ENCODE results near the gene KHDC4.
"Not testable (repeated sequence)": the region's sequence is repeated elsewhere in the genome, so short reads cannot be mapped to it uniquely, and the experiment has no call there.

The KHDC4 gene

DNA sequence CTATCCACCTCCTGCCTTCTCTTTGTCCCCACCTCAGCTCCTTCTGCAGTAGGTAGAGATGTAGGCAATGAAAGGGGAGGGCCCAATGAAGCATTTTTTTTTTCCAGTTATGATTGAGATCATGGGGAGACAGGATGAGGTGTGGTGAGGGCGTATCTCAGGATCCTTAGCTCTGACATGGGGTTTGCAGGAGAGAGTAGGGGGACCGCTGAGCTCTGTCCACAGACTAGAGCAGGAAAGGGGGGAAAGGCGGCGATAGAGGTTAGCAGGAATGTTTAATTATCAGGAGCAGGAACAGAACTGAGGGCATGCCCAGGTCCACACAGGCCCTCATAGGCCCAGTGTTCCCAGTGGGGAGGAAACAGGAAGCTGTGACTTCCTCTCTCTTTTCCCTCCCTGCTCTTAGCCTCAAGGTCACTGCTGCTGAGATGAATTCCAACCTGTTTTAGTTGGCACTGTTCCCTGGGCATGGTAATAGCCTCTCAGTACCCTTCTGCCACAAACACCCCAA, 6.3 kb upstream of the KHDC4 start:
- DNase-seq: no peak

DNA sequence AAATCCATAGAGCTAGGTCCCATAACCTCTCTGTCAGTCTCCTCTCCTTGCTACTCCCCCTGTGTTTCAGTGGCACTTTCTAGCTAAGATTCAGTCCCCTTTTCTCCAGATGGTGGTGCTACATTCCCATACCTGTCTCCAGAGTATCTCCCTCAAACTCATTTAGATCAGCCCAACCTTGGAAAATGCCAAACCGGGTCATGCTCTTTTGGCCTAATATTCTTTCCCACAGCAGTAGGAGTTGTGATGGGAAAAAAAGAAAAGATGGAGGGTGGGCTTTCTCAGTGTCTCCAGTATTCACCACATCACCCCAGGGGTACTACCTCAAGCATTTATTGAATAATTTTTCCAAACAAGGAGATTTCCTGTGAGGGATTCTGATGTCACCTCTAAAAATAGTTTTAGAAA, 4.0 kb upstream of the KHDC4 start:
- DNase-seq: peak; percentile 76

DNA sequence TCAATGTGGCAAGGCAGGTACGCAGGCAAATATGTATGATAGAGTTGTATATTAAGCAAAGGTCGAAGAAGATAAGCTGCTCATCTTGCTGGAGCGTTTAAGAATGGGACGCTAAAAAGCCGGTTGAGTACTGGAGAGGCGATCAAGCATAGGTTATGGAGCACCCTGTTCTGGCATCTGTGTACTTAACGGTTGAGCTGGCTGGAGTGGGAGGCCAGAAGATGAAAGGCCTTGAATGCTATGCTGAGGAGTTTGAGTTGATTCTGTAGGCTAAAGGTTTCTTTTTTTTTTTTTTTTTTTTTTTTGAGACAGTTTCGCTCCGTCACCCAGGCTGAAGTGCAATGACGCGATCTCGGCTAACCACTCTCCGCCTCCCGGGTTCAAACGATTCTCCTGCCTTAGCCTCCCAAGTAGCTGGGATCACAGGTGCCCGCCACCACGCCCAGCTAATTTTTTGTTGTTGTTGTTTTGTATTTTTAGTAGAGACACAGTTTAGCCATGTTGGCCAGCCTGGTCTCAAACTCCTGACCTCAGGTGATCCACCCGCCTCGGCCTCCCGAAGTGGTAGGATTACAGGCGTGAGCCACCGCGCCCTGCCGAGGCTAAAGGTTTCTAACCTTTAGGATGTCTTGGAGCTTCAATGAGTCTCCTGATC, 850 bp upstream of the KHDC4 start:
- no peak for DNase-seq

DNA sequence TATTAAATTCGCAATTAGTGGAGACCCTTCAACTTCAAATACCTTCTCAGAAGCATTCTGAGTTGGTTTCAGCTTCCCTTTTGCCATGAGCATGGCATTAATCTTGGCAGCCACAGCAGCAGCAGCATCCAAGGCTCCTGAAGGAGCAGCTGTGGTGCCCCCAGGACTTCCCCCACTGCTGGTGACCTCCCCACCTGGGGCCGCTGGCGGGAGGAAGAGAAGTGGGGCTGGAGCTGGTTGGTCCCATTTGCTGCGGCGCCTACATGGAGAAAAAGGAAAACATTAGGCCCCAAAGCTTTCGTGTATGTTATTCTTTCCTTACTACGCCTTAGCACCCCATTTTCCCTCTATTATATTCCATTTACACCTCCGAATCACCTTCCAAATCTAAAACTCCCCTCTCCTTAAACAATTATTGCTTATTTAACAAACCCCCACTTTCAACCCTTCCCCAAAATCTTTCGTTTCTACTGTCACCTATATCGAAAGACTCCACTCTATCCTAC, 569 bp downstream of the KHDC4 start:
- DNase-seq: no peak

DNA sequence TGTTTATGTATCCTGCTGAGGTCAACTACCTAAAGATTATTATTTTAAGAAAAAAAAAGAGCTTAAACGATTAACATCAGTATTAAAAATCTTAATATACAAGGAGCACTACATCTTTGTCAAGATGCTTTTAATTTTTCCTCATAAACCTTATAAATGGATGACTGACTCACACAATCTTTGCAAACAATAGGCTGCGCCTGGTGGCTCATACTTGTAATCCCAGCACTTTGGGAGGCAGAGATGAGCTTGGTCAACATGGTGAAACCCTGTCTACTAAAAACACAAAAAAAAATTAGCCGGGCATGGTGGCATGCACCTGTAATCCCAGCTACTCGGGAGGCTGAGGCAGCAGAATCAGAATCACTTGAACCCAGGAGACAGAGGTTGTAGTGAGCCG, 1.7 kb downstream of the KHDC4 start:
- no peak for DNase-seq

DNA sequence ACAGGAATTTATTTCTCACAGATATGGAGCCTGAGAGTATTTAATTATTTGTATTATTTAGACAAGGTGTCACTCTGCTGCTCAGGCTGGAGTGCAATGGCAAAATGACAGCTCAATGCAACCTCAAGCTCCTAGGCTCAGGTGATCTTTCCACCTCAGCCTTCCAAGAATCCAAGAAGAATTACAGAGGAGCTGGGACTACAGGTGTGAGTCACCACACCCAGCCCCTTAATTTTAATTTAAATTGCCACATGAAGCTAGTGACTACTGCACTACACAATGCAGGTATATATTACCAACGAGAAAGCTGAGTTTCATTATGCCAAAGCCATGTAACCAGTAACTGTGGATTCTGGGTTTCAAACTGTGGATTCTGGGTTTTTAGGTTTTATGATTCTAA, 2.1 kb downstream of the KHDC4 start:
- DNase-seq: no peak

DNA sequence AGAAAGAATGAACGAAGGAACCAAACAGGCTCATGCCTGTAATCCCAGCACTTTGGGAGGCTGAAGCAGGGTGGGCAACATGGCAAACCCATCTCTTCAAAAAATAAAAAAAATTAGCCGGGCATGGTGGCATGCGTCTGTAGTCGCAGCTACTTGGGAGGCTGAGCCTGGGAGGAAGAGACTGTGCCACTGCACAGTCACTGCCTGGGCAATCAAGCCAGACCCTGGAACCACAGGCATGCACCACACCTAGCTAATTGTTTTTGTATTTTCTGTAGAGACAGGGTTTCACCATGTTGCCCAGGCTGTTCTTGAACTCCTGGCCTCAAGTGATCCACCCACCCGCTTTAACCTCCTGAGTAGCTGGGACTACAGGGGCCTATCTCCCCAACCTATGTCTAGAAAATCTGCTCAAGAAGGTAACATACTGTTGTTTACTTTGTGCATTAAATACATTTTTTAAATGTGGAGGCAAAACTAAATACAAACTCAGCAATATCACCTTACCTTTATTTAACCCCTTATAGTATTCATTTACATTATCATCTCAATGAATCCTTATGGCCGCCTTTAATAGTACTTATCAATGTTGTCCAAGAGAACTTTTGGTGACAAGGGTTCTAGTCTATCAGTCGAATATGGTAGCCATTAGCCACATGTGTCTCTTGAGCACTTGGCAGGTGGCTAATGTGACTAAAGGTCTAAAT, 2.7 kb downstream of the KHDC4 start:
- DNase-seq: no peak

DNA sequence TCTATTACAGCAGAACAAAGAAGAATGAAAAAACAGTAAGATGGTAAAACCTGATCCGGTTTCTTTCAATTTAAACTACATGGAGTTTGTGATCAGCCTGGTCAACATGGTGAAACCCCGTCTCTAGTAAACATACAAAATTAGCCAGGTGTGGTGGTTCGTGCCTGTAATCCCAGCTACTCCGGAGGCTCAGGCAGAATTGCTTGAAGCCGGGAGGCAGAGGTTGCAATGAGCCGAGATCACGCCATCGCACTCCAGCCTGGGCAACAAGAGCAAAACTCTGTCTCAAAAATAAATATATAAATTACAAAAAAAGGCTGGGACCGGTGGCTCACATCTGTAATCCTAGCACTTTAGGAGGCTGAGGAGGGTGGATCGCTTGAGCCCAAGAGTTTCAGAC, 3.5 kb downstream of the KHDC4 start:
- not testable (repeated sequence) for DNase-seq

DNA sequence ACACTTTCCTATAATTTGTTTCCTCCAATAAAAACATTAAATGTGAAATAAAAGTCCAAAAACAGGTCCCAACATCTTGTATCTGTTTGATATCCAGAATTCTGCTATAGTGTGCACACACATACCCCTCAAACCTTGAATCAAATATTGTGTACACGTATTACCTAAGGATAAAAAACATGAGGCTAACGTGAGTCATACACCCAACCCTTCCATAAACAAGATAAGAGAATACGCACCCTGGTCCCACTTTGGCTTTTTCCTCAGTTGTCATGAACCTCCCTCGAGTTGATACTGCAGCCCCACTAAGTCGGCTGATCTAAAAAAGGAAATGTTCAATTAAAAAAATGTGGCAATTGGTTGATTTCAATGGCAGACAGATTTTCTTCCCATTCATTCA, 5.2 kb downstream of the KHDC4 start:
- DNase-seq: no peak

DNA sequence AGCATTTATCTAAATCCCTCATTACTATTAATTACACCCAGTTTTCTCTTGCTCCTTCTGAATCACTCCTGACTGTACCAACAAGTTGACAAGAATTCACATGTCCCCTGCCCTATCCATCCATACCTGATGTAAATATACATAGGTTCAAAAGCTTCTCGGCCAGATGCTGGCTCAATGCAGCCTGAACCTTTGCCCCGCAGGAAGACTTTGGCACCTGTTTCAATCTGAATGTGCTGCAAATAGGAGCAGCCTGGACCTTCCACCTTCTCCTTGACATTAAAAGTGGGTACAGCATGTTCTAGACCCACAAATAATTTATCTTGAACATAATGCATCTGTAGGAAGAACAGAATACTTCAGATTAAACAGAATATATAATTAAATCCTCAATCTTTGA, 8.7 kb downstream of the KHDC4 start:
- DNase-seq: no peak

DNA sequence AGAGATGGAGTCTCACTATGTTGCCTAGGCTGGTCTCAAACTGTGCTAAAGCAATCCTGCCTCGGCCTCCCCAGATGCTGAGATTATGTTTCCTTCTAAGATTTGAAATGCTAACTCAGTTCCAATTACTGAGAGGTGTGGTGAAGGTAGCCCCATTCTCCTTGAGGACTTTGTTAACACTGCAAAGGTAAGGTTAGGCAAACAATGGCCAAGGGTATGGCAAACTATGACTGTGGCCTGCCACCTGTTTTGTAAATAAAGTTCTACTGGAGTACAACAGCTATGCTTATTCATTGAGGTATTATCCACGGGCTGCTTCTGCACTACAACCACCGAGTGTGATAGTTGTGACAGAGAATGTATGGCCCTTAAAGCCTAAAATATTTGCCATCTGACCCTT, 13.5 kb downstream of the KHDC4 start:
- DNase-seq: no peak

DNA sequence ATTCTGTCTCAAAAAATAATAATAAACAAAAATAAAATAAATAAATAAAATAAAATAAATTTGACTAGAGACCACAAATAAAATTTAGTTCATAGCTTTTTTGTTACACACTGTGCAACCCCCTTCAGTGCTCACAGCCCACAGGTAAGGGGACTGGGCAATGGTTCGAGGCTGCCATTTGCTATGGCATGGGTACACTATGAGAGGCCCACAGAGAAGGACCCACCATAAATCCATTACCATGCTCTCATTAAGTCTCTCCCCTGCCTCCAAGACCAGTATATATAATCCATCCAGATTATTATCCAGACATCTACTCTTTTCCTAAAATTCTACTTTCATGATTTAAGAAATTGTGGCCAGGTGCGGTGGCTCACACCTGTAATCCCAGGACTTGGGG, 14.4 kb downstream of the KHDC4 start:
- DNase-seq: no peak

DNA sequence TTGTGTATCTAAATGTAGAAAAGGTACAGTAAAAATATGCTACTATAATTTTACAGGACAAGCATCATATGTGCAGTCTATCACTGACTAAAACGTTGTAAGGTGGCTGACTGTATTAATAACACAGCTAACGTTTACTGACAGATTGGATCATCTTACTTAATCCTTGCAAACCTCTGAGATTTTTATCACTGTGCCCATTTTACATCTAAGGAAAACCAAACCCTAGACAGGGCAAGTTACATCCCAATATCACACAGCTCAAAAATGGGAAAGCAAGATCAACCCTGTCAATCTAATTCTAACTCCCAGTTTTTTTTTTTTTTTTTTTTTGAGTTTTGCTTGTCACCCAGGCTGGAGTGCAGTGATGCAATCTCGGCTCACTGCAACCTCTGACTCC, 15.6 kb downstream of the KHDC4 start:
- DNase-seq: no peak

DNA sequence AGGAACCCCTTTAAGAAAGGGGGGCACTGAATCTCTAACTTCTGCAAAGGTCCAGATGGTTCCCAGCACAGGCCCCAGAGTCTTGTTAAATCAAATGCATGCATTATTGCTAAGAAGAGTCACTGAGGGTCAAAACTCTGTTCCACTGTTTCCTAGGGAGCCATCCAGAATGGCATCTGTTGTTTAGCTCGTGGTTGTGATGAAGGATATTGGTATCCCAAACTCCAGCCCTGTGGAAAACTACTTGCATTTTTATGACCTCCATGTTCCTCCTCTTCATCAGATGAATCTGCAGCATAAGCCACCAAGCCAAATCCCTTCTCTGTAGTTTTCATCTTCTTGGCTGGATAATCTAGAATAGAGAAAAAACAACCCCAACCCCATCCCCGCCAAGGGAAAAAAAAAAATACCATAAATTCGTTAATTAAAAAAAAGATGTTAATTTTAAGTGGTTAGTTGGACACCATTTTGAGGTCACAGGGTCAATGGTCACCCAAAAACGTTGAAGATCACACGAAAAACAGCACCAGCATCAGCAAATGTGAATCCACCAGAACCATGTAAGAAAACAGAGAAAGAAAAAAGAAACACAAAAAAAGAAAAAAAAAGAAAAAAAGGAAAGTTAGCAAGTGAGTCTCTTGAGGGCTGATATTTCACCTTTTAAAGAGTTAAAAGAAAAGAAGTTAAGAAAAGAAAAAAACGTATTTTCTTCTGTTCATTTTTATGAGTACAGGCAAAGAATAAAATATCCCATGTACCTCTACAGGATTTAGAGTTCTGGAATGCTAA, 20.1 kb downstream of the KHDC4 start:
- DNase-seq: no peak

DNA sequence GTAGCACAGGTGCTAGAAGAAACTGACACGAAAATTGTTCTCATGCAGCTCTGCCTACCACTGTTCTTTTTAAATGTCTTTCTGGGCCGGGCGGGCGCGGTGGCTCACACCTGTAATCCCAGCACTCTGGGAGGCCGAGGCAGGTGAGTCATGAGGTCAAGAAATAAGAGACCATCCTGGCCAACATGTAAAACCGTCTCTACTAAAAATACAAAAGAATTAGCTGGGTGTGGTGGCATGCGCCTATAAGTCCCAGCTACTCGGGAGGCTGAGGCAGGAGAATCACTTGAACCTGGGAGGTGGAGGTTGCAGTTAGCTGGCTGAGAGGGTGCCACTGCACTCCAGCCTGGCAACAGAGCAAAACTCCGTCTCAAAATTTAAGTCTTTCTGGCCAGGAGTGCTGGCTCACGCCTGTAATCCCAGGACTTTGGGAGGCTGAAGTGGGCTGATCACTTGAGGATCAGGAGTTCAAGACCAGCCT, 22.1 kb downstream of the KHDC4 start:
- DNase-seq: no peak

DNA sequence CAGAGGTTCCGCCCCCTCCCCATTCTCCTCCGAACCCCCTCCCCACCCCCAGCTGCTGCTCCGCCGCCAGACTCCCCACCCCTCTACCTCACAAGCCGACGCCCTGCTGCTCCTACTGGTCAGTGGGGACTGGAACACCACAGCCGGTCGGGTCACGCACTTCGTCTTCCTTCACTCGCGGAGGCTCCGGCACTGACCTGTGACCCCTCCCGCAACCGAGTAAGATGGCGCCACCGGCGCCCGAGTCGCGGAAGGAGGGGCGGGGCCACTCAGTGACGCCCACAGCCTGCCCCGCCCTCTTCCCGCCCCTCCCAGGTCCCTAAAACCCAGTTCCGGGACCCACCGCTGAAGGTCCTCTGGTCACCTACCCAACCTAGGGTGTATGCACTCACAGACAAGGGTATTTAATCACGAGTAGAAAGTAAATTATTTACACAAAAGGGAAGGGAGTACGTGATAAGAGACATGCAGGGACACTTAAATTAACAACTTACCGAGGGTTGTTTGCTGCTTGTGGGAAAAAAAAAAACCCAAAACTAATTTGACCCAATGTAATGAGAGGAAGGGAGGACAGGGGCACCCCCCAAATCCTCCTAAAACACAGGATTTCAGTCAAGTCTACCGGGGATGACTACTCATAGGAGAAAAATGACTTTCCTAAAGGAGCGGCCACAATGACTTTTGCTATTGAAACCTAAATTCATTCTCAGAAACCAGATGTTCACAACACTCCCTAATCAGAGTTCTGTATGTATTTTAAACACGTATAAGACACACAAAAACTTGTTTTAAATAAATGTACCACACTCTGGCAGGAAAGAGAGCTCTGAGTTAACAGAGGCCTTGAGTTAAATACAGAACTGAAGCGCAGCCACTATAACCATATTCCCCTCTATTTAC, 22.8 kb downstream of the KHDC4 start, which contains the start of gene RIT1:
Gene RIT1, minus strand, starts transcription at position 194 of the 900 bp plus-strand sequence. CDS start 588 bp downstream, outside the sequence.
- peak; percentile 89 for DNase-seq

DNA sequence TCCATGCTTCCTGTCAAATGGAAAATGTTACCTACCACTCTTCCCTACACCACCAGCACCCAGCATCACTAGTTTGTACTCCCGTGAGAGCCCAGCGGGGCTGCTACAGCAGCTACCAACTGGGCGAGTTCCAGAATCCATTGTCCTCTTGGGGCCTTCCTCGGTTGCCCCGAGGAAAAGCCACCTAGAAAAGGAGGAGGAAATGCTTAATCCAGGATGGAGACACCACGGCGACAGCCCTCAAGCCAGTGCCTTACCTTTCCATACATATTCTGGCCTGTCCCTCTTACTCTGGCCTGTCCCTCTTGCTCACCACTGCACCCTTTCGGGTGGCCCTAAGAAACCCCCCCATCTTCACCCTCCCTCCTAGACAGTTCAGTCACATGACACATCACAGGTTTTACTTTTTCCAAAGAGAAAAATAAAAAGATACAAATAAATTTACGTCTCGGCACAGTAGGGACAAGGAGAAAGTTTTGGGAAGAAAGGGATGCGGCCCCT, 23.5 kb downstream of the KHDC4 start:
- DNase-seq: peak; percentile 32

DNA sequence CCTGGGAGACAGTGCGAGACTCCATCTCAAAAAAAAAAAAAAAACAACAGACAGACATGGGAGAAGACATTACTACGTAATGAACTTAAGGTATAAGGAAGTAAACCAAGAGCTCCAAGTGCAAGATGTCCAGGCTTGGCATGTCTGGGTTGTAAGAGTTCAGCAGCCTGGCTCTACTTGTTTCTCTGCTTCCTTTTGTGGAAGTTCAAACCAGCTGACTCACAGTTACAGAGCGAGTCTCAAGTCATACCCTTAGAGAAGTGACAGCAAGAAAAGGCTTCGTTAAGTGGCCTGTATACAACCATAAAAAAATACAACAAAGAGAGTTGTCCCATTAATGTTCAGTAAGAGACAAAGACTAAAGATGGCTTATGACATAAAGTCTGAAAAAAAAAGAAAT, 24.3 kb downstream of the KHDC4 start:
- peak; percentile 26 for DNase-seq

DNA sequence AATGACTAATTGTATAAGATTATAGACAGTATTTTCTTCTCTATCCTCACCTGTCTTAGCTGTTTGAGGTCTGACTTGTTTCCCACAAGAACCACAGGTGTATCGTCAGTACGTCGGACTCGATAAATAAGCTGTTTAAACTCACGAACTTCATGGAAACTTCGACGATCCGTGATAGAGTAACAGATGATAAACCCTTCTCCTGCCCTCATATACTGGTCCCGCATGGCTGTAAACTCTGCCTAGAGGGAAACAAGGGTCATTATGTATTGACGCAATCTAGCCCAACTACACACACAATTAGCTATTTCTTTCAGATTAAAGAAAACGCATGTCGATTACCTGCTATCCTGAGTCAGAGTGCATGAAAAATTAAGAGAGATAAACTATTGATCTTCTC, 30.0 kb downstream of the KHDC4 start:
- no peak for DNase-seq

DNA sequence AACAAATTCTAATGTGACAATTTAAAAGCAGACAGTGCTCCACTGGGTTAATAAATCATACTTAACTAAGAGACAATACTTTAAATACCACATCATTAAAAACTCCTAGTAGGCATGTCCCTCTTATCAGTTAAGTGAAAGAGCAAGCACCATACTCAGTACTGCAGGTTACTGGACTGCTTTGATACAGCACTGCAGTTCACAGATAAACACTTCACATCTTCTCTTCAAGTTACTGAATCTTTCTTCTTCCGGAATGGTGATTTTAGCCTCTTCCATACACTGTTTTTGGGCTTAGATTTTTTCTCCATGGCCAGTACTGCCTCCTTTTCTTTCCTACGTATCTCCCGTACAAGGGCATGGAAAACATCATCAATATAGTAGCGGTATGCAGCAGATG, 34.1 kb downstream of the KHDC4 start:
- no peak for DNase-seq

DNA sequence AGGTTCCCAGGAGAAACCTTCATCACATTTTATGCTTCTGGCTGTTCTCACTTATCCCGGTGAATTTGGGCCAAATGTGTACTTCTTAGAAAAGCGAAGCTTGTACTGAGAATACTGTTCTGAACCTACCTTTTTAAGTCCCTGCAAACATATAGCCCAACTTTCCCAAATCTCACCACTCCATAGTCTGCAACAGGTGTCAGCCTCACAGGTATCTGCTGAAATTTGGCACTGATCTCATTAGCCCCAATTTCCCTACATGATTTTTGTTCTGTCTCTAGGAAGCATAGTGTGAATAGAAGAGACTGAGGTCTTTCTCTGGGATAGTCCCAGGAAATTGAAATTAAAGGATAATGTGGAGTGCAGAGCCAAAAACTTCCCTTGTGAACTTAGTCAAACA, 34.5 kb downstream of the KHDC4 start:
- DNase-seq: no peak

DNA sequence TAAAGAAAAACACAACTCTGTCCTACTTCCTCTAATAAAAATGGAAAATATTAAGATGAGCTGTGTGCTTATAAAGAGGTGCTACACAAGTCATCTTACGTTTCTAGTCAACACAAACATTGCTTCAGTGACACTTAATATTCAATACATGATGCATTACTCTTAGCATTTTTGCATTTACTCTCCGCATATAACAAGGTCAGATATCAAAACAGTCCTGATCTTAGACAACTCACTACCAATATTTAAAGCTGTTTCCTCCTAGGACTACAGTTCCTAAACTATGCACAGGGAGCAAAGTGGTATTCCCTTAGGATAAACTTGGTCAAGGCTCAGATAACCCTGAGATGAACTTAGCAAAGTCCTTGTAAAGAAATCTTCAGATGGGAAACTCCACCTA, 35.3 kb downstream of the KHDC4 start:
- no peak for DNase-seq
